PFSK-1 (cell line): ENCODE data around the gene RNF14.

Experiments used
- FOXP2 ChIP-seq: optimal IDR thresholded peaks from 2 replicates; pipeline ENCODE3; 2011; ENCODE audit warnings: borderline replicate concordance, control low read depth, inconsistent platforms; ENCODE audit not compliant: insufficient read depth; ENCODE audit errors: extremely low read length, extremely low read depth
- POLR2AphosphoS5 ChIP-seq: IDR thresholded peaks from 2 replicates; pipeline ENCODE4 v1.6.1; 2012; ENCODE audit warnings: low read depth, mild to moderate bottlenecking, control low read depth, low read length, moderate library complexity
- SIN3A ChIP-seq: IDR thresholded peaks from 2 replicates; pipeline ENCODE4 v1.6.1; 2012; ENCODE audit warnings: mild to moderate bottlenecking, low read length, moderate library complexity, borderline replicate concordance; ENCODE audit not compliant: insufficient read depth
- TAF1 ChIP-seq: IDR thresholded peaks from 2 replicates; pipeline ENCODE4 v1.6.1; 2012; ENCODE audit warnings: low read length, control low read depth, borderline replicate concordance; ENCODE audit not compliant: insufficient read depth
- TF ChIP-seq, protein P1 (sequence below), 2 experiments: IDR thresholded peaks; 2 replicates each; pipeline versions ENCODE4 v1.6.1 to v1.8.0; 2011 to 2012; ENCODE audit warnings: low read depth in 2 of 2, low read length in 2 of 2, control low read depth in 1 of 2, inconsistent platforms in 1 of 2, mild to moderate bottlenecking in 1 of 2, moderate library complexity in 1 of 2; ENCODE audit not compliant: insufficient read depth in 1 of 2

DNA sequence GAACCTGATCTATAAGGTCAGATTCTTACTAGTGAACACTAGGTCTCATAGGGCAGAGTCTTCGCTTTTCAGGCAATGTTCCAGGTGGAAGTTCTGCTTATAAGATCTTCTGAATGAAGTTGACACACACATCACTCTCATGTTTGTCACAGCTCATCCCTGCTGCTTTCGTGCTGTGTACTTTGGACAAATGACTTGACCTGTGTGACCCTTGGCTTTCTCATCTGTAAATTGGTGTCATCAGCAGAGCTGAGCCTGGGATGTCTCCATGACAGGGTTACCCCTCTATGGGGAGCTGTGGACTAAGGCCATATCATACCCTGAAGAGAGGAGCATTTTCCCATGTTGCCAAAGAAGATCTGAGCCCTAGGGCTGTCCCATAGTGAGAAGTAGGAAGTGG lies 42.5 kb upstream of the RNF14 start:
- TF ChIP-seq, protein P1, sequence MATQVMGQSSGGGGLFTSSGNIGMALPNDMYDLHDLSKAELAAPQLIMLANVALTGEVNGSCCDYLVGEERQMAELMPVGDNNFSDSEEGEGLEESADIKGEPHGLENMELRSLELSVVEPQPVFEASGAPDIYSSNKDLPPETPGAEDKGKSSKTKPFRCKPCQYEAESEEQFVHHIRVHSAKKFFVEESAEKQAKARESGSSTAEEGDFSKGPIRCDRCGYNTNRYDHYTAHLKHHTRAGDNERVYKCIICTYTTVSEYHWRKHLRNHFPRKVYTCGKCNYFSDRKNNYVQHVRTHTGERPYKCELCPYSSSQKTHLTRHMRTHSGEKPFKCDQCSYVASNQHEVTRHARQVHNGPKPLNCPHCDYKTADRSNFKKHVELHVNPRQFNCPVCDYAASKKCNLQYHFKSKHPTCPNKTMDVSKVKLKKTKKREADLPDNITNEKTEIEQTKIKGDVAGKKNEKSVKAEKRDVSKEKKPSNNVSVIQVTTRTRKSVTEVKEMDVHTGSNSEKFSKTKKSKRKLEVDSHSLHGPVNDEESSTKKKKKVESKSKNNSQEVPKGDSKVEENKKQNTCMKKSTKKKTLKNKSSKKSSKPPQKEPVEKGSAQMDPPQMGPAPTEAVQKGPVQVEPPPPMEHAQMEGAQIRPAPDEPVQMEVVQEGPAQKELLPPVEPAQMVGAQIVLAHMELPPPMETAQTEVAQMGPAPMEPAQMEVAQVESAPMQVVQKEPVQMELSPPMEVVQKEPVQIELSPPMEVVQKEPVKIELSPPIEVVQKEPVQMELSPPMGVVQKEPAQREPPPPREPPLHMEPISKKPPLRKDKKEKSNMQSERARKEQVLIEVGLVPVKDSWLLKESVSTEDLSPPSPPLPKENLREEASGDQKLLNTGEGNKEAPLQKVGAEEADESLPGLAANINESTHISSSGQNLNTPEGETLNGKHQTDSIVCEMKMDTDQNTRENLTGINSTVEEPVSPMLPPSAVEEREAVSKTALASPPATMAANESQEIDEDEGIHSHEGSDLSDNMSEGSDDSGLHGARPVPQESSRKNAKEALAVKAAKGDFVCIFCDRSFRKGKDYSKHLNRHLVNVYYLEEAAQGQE (IDR thresholded peaks at IDR 0.05; ENCODE audit: insufficient read depth in 1 of 2, low read depth in 2 of 2, low read length in 2 of 2): no peak
- TF ChIP-seq POLR2AphosphoS5 (no peak), TAF1 (no peak), SIN3A (no peak), FOXP2 (no peak)
